HUES48 (cell line): ENCODE data around the gene SELENOS.

Source experiments
- H3K27ac ChIP-seq: one replicate; pipeline ENCODE4 v1.7.0; 2013; ENCODE audit warnings: low read depth, low read length, inconsistent platforms
- H3K27me3 ChIP-seq: 2 replicates; pipeline ENCODE4 v1.6.1; 2013; ENCODE audit warnings: mild to moderate bottlenecking, low read length; ENCODE audit not compliant: control insufficient read depth, insufficient read depth
- H3K36me3 ChIP-seq: 2 replicates; pipeline ENCODE4 v1.6.1; 2013; ENCODE audit warnings: low read length; ENCODE audit not compliant: control insufficient read depth, insufficient read depth
- H3K4me1 ChIP-seq: 2 replicates; pipeline ENCODE4 v1.6.1; 2013; ENCODE audit warnings: mild to moderate bottlenecking, low read length; ENCODE audit not compliant: control insufficient read depth, insufficient read depth
- H3K4me3 ChIP-seq: 2 replicates; pipeline ENCODE4 v1.5.1; 2013; ENCODE audit warnings: mild to moderate bottlenecking, low read depth, low read length
- H3K9ac ChIP-seq: 2 replicates; pipeline ENCODE4 v1.6.1; 2013; ENCODE audit warnings: mild to moderate bottlenecking, low read depth, low read length, moderate library complexity
- H3K9me3 ChIP-seq: 2 replicates; pipeline ENCODE4 v1.6.1; 2013; ENCODE audit warnings: low read length; ENCODE audit not compliant: control insufficient read depth, insufficient read depth

SELENOS gene

GRCh38 chr15:101277038-101277822 is at the start of gene SELENOS:
TSS of gene SELENOS (minus strand) at chr15:101277485. CDS start at chr15:101277417, 68 bp downstream.
- Histone ChIP-seq H3K4me1 (peaks cover 4% of the 10 kb centered on the region), H3K36me3 (peaks cover 61% of the 10 kb centered on the region), H3K9ac (peak within 1 kb of the TSS; percentile 63), H3K27ac (peak within 1 kb of the TSS; percentile 78), H3K9me3 (no peaks in the 10 kb centered on the region), H3K4me3 (peak within 1 kb of the TSS; percentile 87), H3K27me3 (no peaks in the 10 kb centered on the region)

GRCh38 chr15:101326462-101327146 is 49.3 kb upstream of the SELENOS start:
- no peaks in the 10 kb centered on the region for H3K9me3 ChIP-seq
- H3K4me3 ChIP-seq: no peak overlapping the region
- H3K36me3 ChIP-seq: no peaks in the 10 kb centered on the region
- H3K4me1 ChIP-seq: no peaks in the 10 kb centered on the region
- no peak overlapping the region for H3K27ac ChIP-seq
- no peak overlapping the region for H3K9ac ChIP-seq
- H3K27me3 ChIP-seq: no peaks in the 10 kb centered on the region; the same call in 1 of the 2 replicates

GRCh38 chr15:101326026-101326315 is 48.7 kb upstream of the SELENOS start:
- Histone ChIP-seq H3K9ac (no peak overlapping the region), H3K4me1 (no peaks in the 10 kb centered on the region), H3K27ac (no peak overlapping the region), H3K36me3 (no peaks in the 10 kb centered on the region), H3K9me3 (no peaks in the 10 kb centered on the region), H3K27me3 (no peaks in the 10 kb centered on the region), H3K4me3 (no peak overlapping the region)

GRCh38 chr15:101325263-101326025 is 48.2 kb upstream of the SELENOS start:
- Histone ChIP-seq H3K9me3 (no peaks in the 10 kb centered on the region), H3K9ac (no peak overlapping the region), H3K27me3 (no peaks in the 10 kb centered on the region), H3K27ac (no peak overlapping the region), H3K4me3 (no peak overlapping the region), H3K36me3 (no peaks in the 10 kb centered on the region), H3K4me1 (no peaks in the 10 kb centered on the region)

- H3K27me3 ChIP-seq: no peaks in the 10 kb centered on the region
These were observed 47.4 kb upstream of the SELENOS start for GRCh38 chr15:101324524-101325177.

GRCh38 chr15:101323793-101324523 is 46.7 kb upstream of the SELENOS start:
- no peak overlapping the region for H3K27ac ChIP-seq
- no peaks in the 10 kb centered on the region for H3K27me3 ChIP-seq
- no peaks in the 10 kb centered on the region for H3K36me3 ChIP-seq
- no peaks in the 10 kb centered on the region for H3K9me3 ChIP-seq
- no peaks in the 10 kb centered on the region for H3K4me1 ChIP-seq
- no peak overlapping the region for H3K9ac ChIP-seq
- H3K4me3 ChIP-seq: no peak overlapping the region

More at GRCh38 chr15:101324524-101325177, 47.4 kb upstream of the SELENOS start:
- Histone ChIP-seq H3K9ac (no peak overlapping the region), H3K27ac (no peak overlapping the region), H3K4me1 (no peaks in the 10 kb centered on the region), H3K4me3 (no peak overlapping the region), H3K9me3 (no peaks in the 10 kb centered on the region), H3K36me3 (no peaks in the 10 kb centered on the region)

- H3K36me3 ChIP-seq: no peaks in the 10 kb centered on the region
- no peak overlapping the region for H3K9ac ChIP-seq
- H3K4me3 ChIP-seq: no peak overlapping the region
- H3K9me3 ChIP-seq: no peaks in the 10 kb centered on the region
- H3K4me1 ChIP-seq: no peaks in the 10 kb centered on the region
- H3K27me3 ChIP-seq: no peaks in the 10 kb centered on the region
- no peak overlapping the region for H3K27ac ChIP-seq
These were observed 45.7 kb upstream of the SELENOS start for GRCh38 chr15:101322854-101323477.

- H3K36me3 ChIP-seq: no peaks in the 10 kb centered on the region
These were observed 44.9 kb upstream of the SELENOS start for GRCh38 chr15:101322016-101322695.

GRCh38 chr15:101320501-101321052 is 43.3 kb upstream of the SELENOS start:
- Histone ChIP-seq H3K9me3 (no peaks in the 10 kb centered on the region), H3K27ac (no peak overlapping the region), H3K4me1 (no peaks in the 10 kb centered on the region), H3K36me3 (no peaks in the 10 kb centered on the region), H3K4me3 (no peak overlapping the region), H3K27me3 (no peaks in the 10 kb centered on the region), H3K9ac (no peak overlapping the region)

More at GRCh38 chr15:101322016-101322695, 44.9 kb upstream of the SELENOS start:
- H3K27me3 ChIP-seq: no peaks in the 10 kb centered on the region
- H3K4me3 ChIP-seq: no peak overlapping the region
- H3K9ac ChIP-seq: no peak overlapping the region
- no peaks in the 10 kb centered on the region for H3K9me3 ChIP-seq
- no peaks in the 10 kb centered on the region for H3K4me1 ChIP-seq
- H3K27ac ChIP-seq: no peak overlapping the region
